ENCODE data around the gene TMEM120B.
"Not testable (repeated sequence)": the region's sequence is repeated elsewhere in the genome, so short reads cannot be mapped to it uniquely, and the experiment has no call there.

The TMEM120B gene

DNA sequence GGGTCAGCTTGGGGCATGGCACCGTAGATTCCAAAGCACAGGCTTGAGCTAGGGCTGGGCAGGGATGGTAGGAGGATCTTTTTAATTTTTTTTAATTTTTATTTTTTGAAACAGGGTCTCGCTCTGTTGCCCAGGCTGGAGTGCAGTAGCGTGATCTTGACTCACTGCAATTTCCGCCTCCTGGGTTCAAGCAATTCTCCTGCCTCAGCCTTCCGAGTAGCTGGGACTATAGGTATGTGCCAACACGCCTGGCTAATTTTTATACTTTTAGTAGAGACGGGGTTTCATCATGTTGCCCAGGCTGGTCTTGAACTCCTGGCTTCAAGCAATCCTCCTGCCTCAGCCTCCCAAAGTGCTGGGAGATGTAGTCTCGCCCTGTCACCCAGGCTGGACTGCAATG, 78.2 kb downstream of the TMEM120B start:
- not testable (repeated sequence) for DNase-seq (ENCODE audit: low read depth in 3 of 3, low spot score in 1 of 3)

DNA sequence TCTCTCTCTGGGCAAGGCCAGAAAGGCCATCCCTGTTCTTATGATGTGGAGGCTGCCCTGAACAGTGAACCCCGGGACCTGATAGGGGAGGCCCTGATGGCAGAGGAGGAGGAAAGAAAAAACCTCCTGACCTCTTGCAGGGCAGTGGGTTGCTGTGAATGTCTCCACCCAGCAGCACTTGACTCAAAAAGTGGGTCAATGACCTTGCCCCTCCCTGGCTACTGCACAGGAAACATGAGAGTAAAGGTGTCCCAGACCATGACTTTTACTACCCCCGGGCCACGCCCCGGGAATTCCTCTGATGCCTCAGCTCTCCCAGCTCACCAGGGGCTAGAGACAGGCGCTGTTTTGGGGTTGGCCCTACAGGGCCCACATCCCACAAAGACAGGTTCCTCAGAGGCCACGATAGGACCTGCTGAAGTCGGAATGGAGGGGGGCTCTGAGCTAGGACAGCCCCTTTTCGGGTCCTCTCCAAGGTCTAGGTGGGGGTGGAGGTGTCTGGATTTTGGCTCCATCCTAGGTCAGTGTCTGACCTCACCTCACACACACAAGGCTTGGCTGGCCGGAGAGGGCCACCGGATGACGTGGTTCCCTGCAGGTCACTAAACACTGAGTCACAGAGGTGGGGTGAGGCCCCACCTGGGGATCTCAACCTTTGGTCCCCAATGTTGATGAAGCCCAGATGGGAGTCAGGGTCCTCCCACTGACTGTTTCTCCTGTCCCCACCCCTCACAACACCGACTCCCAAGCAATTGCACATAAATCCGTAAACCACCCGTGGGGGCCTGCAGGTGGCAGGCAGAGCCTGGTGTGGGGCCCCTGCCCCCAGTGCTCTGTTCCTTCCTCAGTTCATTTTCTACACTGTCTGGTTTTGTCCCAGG, 79.4 kb downstream of the TMEM120B start:
- DNase-seq (ENCODE audit: low read depth in 3 of 3, low spot score in 1 of 3): no peak

DNA sequence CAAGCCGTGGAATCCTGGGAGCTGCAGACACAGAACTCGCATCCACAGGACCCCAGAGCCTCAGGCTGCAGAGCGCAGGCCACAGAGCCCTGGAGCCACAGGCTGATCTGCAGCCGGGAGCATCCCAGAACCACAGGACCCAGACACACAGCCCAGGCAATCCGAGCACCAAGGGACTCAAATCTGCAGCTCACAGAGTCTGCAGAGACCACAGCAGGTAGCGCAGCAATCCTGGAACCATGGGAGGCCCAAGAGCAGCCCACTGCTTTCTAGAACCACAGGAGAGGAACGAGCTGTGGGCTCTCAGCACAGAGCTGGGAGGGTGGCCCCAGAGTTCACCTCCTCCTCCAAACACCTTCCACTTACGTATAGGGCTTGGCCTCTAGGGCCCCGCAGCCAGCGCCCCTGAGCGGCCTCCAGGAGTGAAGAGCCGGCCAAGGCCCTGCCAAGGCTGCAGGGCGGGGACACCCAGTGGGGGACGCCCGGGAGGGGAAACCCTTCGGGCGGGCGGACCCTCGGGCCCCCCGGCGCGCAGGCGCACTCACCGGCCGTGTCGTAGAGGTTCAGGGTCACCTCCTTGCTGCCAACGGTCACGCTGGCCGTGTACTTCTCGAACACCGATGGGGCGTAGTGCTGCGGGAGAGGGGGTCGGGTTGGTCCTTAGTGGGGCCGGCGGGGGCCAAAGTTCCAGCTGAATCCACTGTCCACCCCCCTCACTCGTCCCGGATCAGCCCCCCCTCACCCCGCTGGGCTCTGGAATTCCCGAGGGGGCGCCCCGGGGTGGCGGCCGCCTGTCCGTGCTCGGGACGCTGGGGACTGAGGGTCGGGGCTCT, 80.3 kb downstream of the TMEM120B start:
- no peak for DNase-seq (ENCODE audit: low read depth in 3 of 3, low spot score in 1 of 3)

DNA sequence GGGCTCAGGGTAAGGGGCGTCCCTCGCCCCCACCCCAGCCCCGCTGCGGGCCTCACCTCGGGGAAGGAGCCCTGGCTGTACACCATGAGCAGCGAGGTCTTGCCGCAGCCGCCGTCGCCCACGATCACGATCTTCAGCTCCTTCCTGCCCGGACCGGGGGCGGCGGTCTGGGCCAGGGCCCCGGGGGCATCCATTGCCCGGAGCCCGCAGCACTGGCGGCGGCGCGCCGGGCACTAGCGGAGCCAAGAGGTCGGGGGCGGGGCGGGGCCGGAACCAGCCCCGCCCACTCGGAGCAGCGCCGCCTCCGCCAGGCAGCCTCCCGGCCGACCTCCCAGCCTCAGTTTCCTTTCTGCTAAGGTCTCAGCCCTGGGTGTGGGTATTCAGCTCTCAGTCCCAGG, 80.9 kb downstream of the TMEM120B start, which contains the start of gene RHOF:
RHOF (minus strand) TSS at position 249 of the 398 bp plus-strand sequence; CDS start at position 194, 55 bp downstream.
- no peak for DNase-seq (ENCODE audit: low read depth in 3 of 3, low spot score in 1 of 3)

DNA sequence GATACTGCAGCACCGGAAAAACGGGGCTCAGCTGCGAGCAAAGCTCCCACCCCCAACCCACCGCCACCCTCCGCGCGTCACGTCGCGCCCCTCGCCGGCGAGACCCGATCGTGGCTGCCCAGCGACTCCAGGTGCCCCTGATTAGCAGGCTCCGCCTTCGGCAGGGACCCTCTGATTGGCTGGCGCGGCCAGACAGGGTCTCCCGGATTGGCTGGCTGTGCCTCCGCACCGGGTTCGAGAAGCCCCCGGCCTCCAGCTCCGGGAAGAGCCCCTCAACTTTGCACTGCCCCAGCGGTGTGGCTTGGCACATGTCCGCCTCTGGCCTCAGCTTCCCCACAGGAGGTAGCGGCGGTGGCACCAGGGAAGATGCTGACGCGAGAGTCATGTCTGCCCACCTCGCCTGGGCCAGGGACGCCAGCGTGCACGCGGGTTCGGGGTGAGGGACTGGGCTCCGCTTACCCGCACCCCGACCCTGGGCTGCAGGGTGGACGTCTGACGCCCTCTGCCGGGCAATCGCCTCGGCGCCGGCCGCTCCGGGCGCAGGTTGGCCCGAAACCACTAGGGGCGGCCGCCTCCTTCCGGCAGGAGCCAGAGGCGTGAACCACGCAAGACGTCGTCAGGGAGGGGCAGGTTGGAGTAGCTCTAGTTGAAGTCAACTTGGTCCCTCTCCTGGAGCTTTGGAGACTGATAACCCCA, 81.4 kb downstream of the TMEM120B start:
- DNase-seq (ENCODE audit: low read depth in 3 of 3, low spot score in 1 of 3): peak; percentile 87 to 93 (median 93)

DNA sequence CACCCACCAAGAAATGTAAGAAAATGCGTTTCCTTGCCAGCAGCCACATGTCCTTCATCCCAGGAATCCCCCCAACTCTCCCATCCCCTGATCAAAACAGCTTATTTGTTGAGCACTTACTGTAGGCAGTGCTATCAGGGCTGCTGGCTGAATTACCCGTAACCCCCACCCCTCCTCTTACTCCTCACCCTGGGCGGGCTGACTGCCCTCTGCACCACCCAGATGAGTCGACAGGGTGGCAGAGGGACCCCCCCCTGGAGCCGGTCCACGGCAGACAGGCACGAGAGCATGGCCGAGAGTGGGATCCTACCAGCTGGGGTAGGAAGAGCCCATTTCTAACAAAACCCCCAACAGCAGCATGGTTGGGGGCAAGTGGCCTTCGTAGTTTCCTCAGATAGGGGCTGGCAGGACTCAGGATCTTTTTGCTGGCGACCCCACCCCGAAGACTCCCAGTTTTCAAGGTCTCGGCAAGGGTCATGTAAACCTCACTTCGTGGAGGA, 82.0 kb downstream of the TMEM120B start:
- DNase-seq (ENCODE audit: low read depth in 3 of 3, low spot score in 1 of 3): no peak

DNA sequence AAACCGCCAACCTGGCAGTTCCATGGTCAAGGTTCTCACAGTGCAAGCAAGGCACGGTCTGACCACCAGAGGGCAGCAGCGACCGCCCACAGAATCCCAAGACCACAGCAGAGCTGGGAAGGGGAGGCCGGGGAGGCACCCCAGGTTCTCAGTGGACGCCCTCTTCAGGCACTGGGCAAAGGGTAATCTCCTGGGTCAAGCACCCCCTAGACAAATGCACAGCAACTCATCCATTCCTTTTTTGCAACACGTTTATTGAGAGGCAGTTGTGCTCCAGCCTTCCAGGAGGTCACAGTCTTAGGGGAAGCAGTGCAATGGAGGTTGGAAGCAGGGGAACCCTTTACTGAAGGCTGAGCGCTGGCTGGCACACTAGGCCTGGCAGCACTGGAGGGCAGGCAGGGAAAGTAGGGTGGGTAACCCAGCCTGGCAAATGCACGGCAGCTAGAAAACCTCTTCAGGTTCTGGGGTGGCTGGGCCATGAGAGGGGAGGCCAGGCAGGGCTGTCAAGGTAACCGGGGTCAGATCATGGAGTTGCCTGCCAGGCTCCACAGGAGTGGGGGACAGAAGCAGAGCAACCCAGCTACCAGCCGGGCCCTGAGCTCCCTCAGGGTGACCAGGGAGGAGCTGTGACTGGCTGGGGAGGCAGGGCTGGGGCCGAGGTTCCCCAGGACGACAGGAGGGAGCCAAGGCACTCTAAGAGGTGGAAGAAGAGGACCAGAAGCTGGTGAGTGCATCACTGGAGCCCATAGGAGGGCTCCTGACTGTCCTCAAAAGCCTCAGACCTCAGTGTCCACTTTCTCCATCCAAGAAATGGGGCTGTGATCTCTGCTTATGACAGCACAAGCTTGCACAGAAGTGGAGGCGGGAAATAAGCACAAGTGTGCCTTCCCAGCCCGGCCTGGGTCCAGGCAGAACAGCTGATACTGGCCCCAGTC, 82.7 kb downstream of the TMEM120B start:
- peak in 2 of 3 donors; percentile 75 to 80 for DNase-seq (ENCODE audit: low read depth in 3 of 3, low spot score in 1 of 3)

DNA sequence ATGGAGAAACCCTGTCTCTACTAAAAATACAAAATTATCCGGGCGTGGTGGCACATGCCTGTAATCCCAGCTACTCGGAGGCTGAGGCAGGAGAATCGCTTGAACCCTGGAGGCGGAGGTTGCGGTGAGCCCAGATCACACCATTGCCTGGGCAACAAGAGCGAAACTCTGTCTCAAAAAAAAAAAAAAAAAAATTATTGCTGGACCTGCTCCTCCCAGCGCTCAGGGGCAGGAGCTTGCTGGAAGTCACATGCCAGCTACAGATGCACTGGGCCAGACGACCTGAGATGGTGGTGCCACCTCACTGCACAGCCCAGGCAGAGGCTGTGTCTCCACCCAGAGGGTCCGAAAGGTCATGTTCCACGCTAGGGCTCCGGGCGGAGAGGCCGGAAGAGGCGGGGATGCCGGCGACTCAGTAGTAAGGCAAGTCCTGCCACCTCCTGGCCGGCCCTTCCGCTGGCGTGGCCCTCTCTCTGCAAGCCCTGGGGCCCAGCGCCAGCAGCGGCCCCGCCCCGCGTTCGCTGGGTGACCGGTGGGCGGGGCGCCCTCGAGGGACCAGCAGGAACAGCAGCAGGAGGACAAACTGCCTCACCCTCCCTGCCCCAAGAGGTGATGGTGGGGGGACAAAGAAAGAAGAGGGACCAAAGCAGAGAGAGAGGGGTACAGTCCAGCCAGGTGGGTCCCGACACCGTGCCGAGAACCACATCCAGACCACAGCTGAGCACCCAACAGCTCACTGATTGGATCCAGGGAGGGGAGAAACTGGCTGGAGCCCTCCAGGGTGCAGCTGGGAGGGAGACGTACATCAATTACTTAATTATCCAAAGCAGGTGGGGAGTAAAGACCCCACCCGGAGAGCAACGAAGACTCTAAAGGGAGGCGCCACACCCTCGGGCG, 84.6 kb downstream of the TMEM120B start:
- DNase-seq (ENCODE audit: low read depth in 3 of 3, low spot score in 1 of 3): no peak

DNA sequence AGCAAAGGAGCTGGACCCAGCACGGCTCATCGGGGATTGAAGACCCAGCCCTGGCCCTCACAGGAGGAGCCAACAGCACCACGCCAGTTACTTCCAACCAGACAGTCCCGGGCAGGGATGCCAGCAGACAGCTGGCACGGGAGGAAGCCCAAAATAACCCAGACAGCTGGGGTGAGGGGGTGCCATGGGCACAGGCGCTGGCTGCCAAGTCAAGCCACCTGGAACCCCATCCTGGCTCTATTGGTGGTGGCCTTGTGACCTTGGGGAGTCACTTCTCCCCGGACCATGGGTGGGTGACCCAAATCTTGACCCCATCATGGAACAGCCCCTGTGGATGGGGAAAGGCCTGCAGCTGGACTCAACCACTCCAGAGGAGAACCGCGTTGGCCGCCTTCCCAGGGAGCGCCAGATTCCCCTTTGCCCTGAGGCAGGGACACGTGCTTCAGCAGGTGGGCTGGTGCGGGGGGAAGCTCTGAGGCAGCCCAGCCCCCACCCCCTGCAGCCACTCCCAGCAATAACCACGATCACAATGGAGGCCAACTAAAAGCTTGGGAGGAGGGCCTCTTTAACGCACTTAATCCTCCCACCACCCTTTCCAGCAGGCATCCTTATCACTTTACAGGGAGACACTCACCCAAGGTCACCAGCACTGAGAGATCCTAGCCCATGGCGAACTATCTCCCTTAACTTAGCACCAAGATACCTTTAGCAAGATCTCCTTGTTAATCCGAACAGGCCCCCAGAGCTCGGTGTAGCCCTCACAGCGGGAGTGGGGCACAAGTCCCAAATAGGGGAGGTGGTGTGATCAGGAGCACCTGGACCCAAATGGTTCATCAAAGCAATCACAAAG, 85.6 kb downstream of the TMEM120B start:
- DNase-seq (ENCODE audit: low read depth in 3 of 3, low spot score in 1 of 3): no peak

DNA sequence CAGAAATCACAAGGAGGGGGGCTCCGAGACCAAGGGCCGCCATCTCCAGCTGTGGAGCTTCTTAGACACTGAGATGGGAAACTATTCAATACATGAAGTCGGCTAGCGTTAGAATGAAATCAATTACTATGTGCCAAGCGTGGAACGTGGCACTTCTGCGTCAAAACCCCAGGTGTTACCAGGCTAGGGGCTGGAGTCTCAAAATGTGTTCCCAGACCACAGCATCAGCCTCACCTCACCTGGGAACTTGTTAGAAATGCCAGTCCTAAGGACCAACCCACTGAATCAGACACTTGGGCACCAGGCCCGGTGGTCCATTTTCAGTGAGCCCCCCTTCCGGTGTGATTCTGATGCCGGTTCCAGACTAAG, 86.2 kb downstream of the TMEM120B start:
- no peak for DNase-seq (ENCODE audit: low read depth in 3 of 3, low spot score in 1 of 3)

DNA sequence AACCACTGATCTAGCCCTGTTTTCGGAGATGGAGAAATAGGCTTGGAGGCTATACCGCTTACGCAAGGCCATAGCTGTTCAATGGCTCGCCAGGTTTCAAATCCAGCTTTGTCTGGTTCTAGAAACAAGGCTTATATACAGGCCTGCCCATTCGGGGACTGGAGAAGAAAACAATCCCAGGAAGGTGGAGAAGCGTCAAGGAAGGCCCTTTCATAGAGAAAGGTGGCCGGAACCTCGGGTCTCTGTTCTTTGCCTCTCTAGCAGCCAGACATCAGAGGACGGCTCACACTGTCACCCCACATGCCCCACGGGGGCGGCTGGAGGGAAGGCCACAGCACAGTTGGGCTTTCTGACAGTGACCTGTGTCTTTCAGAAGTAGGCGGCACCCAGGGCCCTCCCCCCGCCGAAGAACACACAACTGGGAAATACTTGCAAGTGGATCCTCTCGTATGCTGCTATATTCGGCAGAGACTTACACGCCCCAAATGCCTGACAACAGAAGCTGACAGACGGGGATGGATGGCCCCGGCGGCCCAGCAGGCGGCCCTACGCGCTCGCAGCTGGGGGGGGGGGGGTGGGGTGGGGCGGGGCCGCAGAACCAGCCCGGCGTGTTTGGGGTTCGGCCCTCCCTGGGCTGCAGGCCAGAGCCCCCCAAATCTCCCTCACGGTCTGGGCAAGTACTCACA, 86.7 kb downstream of the TMEM120B start:
- DNase-seq (ENCODE audit: low read depth in 3 of 3, low spot score in 1 of 3): no peak

DNA sequence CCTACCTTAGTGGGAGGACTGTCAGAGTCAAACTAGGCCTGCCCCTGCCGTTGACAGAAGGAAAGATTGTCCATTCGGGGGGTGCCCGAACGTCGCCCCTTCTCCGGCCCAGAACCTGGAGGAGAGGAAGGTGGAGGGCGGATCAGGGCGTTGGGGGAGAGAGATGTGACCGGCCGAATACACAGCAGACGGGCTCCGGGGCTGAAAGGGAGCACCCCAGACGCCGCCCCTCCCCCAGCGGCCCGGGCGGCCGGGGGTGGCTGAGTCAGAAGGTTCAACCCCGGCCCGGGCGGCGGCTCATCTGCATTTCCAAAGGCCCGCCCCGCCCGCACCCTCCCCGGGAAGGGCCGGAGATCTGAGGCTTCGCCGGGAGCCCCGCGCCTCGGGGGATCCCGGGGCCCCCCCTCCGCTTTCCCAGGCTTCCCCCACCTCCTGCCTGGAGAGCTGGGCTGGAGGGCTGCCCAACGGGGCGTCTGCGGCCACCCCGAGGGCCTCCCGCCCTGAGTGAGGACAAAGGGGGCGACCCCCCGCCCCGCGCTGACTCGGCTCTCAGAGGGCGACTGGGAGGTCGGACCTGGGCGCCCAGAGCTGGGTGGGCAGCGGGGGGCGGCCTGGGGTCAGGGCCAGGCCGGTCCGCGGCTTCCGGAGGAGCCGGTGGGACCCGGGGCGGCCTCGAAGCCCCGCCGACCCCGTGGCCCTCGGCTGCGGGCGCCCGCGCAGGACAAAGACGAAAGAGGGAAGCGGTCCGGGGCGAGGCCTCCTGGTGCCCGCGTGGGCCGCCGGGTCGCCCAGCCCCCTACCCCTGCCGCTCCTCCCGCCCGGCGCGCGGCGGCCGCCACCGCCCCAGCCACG, 87.5 kb downstream of the TMEM120B start:
- DNase-seq (ENCODE audit: low read depth in 3 of 3, low spot score in 1 of 3): peak in 1 of 3 donors; percentile 83

DNA sequence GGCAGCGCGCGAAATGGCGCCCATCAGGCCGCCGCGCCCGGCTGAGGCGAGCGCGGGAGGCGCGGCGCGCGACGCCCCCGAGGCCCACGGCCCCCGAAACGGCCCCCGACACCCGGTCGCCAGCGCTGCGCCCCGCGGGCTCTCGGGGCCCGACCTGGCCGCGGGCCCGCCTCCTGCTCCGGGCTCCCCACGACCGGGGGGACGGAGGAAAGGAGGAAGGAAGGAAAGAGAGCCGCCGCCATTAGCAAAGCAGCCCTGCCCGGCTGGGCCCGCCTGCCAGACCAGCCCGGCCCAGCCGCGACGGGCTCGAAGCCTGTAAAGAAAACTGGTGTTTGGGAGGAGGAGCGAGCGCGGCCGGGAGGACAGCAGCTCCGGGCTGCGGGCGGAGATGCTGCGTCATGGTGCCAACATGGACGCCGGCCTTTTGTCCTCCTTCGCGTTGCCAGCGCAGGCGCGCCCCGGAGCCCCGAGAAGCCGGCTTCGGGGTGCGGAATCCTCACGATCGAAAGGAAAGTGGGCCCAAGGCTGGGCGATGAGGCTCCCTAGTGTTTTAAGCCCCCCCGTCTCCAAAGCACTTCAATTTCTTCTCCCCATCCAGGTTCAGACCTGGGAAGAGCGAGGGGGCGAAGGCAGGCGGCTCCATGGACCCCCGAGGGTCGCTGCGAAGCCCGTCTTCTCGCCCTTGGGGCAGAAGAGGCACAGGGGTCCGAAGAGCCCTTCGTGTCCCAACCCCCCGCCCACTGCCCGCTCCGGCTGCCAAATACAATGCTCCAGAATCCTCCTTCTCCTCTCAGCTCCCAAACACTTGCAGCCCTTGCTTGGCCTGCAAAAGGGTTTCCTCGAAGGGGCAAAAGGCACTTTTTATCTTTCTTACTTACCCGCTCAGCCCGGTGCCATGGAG, 88.4 kb downstream of the TMEM120B start:
- DNase-seq (ENCODE audit: low read depth in 3 of 3, low spot score in 1 of 3): no peak

DNA sequence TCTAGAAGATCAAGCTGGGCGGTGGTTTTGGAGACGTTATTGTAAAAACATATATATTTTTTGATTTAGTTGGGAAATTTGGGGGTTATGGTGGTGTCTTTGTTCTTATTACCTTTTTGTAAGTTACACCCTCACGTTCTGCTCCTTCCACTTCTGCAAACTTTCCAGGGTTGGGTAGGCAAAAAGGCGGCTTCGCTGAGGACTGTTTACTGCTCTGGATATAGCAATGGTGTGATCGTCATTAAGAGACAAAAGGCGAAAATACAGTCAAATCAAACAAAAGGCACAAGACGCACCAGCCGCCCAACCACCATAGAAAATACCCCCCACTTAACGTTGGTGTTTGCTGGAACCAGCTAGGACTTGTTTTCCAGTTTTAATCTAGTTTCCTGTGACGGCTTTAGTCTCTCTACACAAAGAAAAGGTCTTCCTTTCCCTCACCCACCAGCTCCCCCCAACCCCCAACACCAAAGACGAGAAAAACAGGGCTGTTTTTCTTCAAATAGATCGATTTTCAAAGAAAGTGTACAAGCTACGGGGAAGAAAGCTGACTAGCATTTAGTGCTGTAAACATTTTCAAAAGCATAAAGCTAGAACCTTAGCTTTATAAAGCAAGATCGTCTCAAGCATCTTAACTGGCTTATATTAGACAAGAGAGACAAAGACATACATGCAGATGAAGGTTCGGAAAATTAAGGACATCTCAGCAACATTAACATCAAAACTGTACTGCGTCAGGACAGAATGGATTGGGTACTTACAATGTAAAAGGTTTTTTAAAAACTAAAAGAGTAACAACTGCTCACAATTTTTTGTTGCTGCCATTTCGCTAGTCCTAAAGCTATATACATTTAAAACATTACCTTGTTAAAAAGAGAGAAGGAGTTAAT, 89.3 kb downstream of the TMEM120B start:
- no peak for DNase-seq (ENCODE audit: low read depth in 3 of 3, low spot score in 1 of 3)

DNA sequence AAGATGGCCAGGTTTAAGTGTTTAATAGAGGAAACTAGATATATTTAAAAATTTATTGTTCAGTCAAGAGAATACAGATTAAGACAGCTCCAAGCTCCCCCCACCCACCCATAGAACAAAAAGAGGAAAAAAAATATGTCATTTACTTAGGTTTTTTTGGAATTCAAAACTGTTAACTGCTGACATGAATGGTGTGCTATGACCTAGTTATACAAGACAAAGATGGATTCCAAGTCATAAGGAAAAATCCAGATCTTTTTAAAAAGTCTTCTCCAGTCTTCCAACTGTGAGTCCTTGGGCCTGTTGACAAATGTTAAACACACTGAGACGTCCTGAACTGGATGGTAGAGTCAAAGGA, 89.9 kb downstream of the TMEM120B start:
- DNase-seq (ENCODE audit: low read depth in 3 of 3, low spot score in 1 of 3): no peak

Data from stimulated activated CD4-positive, alpha-beta T cell treated with anti-CD3 and anti-CD28 coated beads, TNF-alpha, amount 100 ng/mL, for 1 hour (primary cell).